HG02588 (cell line): ENCODE measurements around the gene ADAMTS12.
"Not testable (repeated sequence)": the region's sequence is repeated elsewhere in the genome, so short reads cannot be mapped to it uniquely, and the experiment has no call there.

Source experiments
- ATAC-seq: cut with Tn5 transposase; IDR thresholded peaks from one replicate; pipeline ENCODE4 v1.9.1; 2021; ENCODE audit warnings: mild to moderate bottlenecking, moderate library complexity; ENCODE audit not compliant: unreplicated experiment

The ADAMTS12 gene

GRCh38 chr5:33903118-33903517, 11.3 kb upstream of the ADAMTS12 start:
- no peak for ATAC-seq

DNA sequence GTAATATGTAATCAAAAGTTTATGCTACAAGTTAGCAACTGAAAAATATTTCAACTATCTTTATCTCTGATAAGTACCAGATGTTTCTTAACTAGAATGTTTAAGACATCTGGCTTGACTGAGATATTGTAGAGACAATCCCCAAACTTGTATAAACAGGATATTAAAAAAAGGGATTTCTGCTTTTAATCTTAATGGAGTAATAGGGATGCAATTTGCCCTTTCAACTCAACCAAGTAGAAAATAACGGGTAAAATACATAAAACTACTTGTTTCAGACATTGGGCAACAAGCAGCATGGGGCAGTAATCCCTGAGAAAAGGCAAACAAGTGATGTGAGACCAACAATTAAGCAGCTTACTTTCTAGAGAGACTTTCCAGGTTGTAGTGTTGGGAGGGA, 9.4 kb upstream of the ADAMTS12 start:
- no peak for ATAC-seq

- no peak for ATAC-seq
These were observed 2.8 kb upstream of the ADAMTS12 start for GRCh38 chr5:33894566-33894965.

- ATAC-seq = no peak
These were observed 889 bp upstream of the ADAMTS12 start for GRCh38 chr5:33892620-33893137.

GRCh38 chr5:33891446-33891787, 373 bp downstream of the ADAMTS12 start:
- ATAC-seq = no peak

GRCh38 chr5:33890131-33891032, 1.4 kb downstream of the ADAMTS12 start:
- ATAC-seq = no peak

DNA sequence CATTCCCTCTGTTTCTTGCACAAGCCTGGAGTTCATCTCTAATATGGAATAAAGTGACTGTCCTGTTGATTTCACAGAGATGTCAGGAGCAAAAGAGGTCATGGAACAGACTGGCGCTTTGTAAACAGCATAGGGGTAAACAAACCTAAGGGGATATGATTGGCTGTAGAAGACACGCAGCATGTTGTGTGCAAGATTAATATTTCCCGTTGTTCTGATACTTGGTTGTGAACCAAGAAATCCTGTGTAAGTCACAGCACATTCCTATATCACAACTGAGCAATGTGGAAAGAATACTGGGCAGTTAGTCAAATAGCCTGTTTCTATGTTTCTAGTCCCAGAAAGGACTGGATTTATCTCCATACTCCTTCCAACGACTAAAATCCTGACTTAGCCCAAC, 3.2 kb downstream of the ADAMTS12 start:
- ATAC-seq = no peak

DNA sequence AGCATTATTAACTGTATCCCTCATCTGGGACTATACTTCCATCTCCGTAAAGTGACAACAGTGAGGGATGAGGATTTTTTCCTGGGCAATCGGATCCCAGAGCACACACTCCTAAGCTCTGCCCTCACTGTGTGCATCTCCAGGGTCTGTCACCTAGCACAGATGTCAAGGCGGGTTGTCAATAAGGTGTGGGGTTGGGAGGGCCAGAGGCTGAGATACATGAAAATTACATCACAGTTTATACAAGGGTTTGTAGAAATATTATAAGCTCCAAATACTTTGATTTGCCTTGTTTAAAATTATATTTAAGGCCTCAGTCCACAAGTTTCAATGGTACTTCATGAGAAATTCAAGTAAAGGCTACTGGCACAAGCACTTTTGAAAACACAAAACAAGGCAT, 4.5 kb downstream of the ADAMTS12 start:
- no peak for ATAC-seq

- no peak for ATAC-seq
These were observed 5.5 kb downstream of the ADAMTS12 start for GRCh38 chr5:33886283-33886682.

- no peak for ATAC-seq
These were observed 6.1 kb downstream of the ADAMTS12 start for GRCh38 chr5:33885679-33886078.

DNA sequence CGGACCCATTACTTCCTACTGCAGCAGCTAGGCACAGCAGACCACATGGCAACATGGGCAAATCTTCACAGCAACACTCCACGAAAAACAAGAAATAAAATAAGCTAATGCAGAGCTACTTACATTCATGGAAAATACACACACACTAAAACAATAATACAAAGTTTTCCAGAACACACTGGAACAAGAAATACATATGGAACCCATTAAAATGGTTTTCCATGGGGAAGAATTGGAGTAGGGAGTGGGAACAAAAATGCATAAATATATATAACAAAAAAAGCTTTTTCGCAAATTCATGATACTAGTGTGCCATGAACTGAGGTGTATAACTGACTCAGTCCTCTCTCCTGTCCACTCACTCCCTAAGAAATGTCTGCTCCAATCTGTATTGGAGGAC, 8.3 kb downstream of the ADAMTS12 start:
- no peak for ATAC-seq

DNA sequence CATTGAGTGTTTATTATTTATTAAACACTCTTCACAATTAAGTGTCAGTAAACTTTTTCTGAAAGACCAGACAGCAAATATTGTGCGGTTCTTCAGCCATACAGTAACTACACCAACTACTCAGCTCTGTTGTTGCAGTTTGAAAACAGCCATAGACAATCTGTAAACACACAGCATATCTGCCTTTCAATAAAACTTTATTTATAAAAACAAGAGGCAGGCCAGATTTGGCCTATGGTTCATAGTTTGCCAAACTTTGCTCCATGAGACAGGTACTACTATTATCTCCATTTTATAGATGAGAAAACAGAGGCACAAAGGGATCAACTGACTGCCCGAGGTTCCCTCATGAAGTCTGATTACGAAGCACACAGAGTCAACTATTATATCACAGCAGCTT, 11.5 kb downstream of the ADAMTS12 start:
- ATAC-seq = no peak

- ATAC-seq = no peak
These were observed 14.3 kb downstream of the ADAMTS12 start for GRCh38 chr5:33877449-33877848.

- no peak for ATAC-seq
These were observed 24.5 kb downstream of the ADAMTS12 start for GRCh38 chr5:33867241-33867640.

DNA sequence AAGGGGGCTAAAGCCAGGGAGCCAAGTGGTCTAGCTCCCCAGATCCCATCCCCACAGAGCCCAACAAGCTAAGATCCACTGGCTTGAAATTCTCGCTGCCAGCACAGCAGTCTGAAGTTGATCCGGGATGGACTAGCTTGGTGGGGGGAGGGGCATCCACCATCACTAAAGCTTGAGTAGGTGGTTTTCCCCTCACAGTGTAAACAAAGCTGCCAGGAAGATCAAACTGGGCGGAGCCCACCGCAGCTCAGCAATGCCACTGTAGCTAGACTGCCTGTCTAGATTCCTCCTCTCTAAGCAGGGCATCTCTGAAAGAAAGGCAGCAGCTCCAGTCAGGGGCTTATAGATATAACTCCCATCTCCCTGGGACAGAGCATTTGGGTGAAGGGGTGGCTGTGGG, 32.6 kb downstream of the ADAMTS12 start:
- ATAC-seq = not testable (repeated sequence)

DNA sequence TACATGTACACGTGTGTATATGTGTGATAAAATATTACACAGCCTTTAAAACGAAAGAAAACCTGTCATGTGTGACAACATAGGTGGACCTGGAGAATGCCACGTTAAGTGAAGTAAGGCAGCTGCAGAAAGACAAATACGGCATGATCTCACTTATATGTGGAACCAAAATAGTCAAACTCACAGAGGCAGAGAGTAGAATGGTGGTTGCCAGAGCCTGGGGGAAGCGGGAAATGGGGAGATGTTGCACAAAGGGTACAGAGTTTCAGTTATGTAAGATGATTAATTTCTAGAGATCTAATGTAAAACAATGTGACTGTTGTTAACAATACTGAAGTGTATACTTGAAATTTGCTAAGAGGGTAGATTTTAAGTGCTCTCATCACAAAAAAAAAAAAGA, 34.8 kb downstream of the ADAMTS12 start:
- ATAC-seq = peak; percentile 62

DNA sequence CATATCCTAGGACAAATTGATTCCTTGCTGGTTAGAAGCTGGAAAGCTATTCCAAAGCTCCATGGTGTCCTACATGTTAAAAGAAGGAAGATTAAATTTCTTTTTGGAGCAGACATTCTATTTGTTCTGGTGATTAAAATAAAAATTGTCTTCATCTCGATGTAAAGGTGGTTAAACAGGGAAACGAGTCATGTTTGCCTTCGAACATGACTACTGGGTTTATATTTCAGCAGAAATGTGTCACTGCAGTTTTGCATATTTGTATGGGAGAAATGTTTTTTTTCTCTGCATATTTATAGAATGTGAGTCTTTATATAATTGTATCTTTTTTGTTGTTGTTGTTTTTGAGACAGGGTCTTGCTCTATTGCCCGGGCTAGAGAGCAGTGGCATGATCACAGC, 36.4 kb downstream of the ADAMTS12 start:
- ATAC-seq = no peak

DNA sequence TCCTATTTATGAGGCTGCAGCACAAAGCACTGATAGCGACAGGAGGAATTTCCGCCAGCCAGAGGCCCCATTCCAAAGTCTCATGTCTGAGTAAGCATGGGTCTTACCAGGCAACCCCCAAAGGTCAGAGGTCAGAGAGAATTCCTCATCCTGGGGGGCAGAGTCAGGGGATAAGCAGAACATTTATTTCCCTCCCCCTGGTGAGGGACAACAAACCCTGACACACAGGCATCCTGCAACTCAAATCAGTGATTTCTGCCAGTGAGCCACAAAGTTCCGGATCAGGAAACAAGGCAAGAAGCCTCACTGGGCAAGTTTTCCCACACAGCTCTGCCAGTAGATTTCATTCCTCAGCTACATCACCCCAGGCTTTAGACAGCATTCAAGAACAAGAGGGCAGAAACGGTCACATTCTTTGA, 37.0 kb downstream of the ADAMTS12 start:
- no peak for ATAC-seq

GRCh38 chr5:33852837-33853236, 39.0 kb downstream of the ADAMTS12 start:
- no peak for ATAC-seq

DNA sequence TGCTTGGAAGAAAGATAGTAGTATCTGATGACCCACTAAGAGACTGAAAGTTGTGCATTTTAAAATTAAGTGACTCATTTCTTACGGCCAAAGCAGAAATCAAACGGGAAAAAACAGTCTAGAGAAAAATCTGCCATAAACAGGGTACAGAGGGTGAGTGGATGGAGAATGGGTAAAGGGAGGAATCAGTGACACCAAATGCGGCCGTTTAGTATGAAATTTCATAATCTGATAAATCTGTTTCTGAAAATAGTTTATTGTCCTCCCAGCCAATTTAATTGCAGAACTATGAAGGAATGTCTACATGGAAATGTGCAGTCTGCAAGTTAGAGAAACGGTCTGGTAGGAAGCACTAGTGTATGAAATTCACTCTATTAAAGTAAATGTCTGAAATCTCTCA, 39.5 kb downstream of the ADAMTS12 start:
- ATAC-seq = no peak

GRCh38 chr5:33850100-33850594, 41.6 kb downstream of the ADAMTS12 start:
- peak; percentile 94 for ATAC-seq

DNA sequence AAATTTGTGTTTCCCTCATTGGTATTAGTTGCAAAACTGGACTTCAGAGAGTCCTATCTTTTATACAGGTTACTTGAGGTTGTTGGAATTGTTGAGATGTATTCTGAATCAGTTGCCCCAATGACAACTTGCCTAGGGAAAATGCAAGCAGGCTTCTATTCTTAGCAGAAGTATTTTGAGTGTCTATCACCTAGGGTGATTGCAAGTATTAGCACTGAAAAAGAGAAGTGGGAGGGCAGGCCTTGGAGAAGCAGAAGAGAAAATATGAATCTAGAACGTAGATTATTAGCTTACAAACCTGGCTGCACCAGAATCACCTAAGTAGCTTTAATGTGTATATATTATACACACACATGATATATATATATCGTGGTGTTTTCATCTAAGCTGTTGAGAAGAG, 43.2 kb downstream of the ADAMTS12 start:
- no peak for ATAC-seq

- ATAC-seq = no peak
These were observed 44.9 kb downstream of the ADAMTS12 start for GRCh38 chr5:33846851-33847250.
